A549 (cell line): ENCODE results near the gene DOK4.

Experiments
- E2F6 ChIP-seq: IDR thresholded peaks from 2 replicates; pipeline ENCODE4 v1.6.1; 2012; ENCODE audit warnings: low read depth, borderline replicate concordance
- ELK1 ChIP-seq: fragments of 150-350 bp; IDR thresholded peaks from 2 replicates; pipeline ENCODE4 v1.6.1; 2014; ENCODE audit warnings: low read depth, mild to moderate bottlenecking, low read length
- EP300 ChIP-seq, 2 experiments: fragments of >200 bp; sonication (Bioruptor Twin); formaldehyde crosslinking; IDR thresholded peaks; 2 replicates in 1 of 2; 3 replicates in 1 of 2; pipeline ENCODE4 v1.6.1; 2016 to 2017
- NFE2L2 ChIP-seq: fragments of 150-350 bp; conservative IDR thresholded peaks from 2 replicates; pipeline ENCODE4 v1.6.1; 2014; ENCODE audit warnings: low read length
- RCOR1 ChIP-seq: fragments of 150-350 bp; IDR thresholded peaks from 2 replicates; pipeline ENCODE4 v1.6.1; 2014; ENCODE audit warnings: antibody characterized with exemption, low read length, low read depth
- ZFP36 ChIP-seq: fragments of 450-650 bp; IDR thresholded peaks from 2 replicates; pipeline ENCODE4 v1.6.1; 2014; ENCODE audit warnings: borderline replicate concordance; ENCODE audit not compliant: partially characterized antibody

- TF ChIP-seq NFE2L2 (no peak), EP300 (IDR thresholded peaks at IDR 0.05) (no peak), E2F6 (no peak), ZFP36 (no peak), ELK1 (no peak), RCOR1 (no peak)
Measured at GRCh38 chr16:57532266-57532625, 46.0 kb upstream of the DOK4 start.
